Kidney epithelial cell (primary cell): ENCODE measurements around the gene PARP4. TPM values are rescaled to one million over a fixed set of nuclear protein-coding genes. Genes with fewer than 3 reads are reported as not detected.

ENCODE experiments used
- DNase-seq: peaks from one replicate; pipeline ENCODE4 v3.0.0-alpha.2; 2010; ENCODE audit warnings: low read depth
- H3K27me3 ChIP-seq: 2 replicates; pipeline ENCODE4 v1.6.0; 2011; ENCODE audit warnings: low read length; ENCODE audit not compliant: control insufficient read depth, insufficient read depth
- H3K36me3 ChIP-seq: 2 replicates; pipeline ENCODE4 v1.5.1; 2011; ENCODE audit warnings: low read length; ENCODE audit not compliant: control insufficient read depth, insufficient read depth
- H3K4me3 ChIP-seq: 2 replicates; pipeline ENCODE4 v1.5.1; 2011; ENCODE audit warnings: low read depth, mild to moderate bottlenecking, control low read depth, low read length
- total RNA-seq: library from RNA; depleted of rRNA; stranded (reverse); fragments of >200 nt; gene quantifications from 2 replicates; pipeline ENCODE4 v1.2.3, GENCODE V29; 2015
- TF ChIP-seq, protein P1 (sequence below): IDR thresholded peaks from 2 replicates; pipeline ENCODE4 v1.5.1; 2011; ENCODE audit warnings: mild to moderate bottlenecking, moderate library complexity, low read length, control low read depth, inconsistent platforms; ENCODE audit not compliant: insufficient read depth, poor library complexity, severe bottlenecking

PARP4 gene
- total RNA-seq, 1 donor from 2014 or later, result 54.3 TPM

DNA sequence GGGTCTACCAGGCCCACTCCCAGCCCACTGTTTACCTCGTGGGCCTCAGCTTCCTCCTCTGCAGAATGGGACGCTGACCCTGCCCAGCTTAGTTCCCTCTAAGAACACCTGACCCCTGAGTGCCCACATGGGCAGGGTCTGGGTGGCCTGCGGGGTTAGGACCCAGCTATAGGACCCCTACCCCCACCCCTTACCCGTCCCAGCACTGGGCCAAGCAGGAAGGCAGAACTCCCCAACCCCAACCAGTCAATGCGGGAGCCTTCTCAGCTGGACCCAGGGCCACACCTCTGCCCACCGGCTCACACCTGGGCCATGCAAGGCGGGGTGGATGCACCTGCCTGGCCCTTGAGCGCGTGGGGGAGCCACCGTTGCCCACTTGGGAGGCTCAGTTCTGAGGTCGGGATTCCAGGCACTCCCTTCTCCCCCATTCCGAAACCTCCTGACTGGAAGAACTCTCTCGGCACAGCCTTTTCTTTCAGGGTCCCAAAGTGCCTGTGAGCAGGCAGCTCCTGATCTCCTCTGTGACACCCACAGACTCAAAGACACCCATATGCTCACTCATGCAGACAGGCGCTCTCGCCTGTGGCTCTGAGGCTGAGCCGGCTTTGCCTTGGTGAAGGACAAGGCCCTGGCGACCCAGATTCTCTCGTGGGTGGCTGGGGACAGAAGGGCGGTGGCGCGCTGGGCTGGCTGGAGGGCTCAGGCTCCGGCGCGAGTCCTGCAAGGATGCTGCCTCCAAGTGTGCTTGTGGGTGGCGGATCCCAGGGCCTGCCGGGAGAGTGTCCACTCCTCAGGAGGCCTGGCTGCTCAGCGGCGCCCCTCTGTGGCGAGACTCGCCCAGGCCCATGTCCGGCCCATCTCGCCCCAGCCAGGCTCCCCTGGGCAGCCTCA lies 27.9 kb upstream of the PARP4 start:
- no peak for DNase-seq
- TF ChIP-seq, protein P1, sequence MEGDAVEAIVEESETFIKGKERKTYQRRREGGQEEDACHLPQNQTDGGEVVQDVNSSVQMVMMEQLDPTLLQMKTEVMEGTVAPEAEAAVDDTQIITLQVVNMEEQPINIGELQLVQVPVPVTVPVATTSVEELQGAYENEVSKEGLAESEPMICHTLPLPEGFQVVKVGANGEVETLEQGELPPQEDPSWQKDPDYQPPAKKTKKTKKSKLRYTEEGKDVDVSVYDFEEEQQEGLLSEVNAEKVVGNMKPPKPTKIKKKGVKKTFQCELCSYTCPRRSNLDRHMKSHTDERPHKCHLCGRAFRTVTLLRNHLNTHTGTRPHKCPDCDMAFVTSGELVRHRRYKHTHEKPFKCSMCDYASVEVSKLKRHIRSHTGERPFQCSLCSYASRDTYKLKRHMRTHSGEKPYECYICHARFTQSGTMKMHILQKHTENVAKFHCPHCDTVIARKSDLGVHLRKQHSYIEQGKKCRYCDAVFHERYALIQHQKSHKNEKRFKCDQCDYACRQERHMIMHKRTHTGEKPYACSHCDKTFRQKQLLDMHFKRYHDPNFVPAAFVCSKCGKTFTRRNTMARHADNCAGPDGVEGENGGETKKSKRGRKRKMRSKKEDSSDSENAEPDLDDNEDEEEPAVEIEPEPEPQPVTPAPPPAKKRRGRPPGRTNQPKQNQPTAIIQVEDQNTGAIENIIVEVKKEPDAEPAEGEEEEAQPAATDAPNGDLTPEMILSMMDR, result peak; percentile 36
- no peaks in the 10 kb centered on the region for H3K36me3 ChIP-seq
- peaks cover 22% of the 10 kb centered on the region for H3K27me3 ChIP-seq
- no peak overlapping the region for H3K4me3 ChIP-seq

DNA sequence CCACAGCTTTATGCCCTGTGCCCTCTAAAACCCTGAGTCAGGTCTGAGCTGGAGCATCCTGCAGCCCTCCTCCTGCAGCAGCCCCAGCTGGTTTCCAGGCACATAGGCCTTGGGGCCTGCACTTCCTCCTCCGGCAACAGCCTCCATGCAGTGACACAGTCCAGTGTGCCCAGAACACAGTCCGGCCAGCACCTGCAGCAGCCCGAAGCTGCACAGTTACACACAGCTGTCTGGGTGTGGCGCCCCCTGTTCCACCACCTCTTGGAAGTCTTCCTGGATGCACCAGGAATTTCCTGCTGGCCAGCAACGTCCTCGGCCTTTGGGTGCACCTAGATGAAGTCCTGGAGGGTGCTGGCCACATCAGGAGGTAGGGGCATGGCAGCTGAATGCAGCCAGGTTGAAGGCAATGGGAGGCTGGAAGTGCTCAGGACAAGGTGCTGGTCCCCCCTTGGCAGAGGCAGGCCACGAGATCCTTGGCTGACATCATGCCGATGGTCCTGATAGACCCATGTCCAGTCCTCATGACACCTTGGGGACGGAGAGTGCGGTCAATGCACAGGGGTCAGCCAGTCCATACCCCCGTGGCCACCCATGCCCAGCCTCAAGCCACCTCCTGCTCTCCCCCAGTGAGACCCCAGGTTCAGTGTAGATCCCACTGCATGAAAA lies 27.1 kb upstream of the PARP4 start:
- peaks cover 22% of the 10 kb centered on the region for H3K27me3 ChIP-seq
- TF ChIP-seq, protein P1, result no peak
- H3K36me3 ChIP-seq, result no peaks in the 10 kb centered on the region
- DNase-seq, result no peak
- no peak overlapping the region for H3K4me3 ChIP-seq

DNA sequence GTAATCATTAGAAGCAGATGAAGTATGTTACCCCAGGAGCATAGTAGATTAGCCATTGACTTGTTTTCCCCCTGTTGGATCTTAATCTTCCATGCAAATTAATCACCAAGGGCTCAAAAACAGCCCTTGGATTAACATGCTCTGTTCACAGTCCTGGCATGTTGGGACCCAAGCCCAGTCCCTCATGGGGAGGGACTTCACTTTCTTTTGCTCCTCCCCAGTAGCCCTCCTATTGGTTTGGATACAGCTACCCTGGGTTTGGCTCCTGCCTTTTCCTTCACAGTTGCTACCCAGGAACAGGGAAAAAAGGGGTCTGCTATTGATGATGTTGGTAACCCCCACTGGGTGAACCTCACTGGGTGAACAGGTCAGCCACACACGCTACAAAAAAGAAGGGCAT lies 16.9 kb upstream of the PARP4 start:
- no peak for DNase-seq
- H3K27me3 ChIP-seq, result no peaks in the 10 kb centered on the region
- TF ChIP-seq, protein P1, result no peak
- H3K4me3 ChIP-seq, result no peak overlapping the region
- H3K36me3 ChIP-seq, result no peaks in the 10 kb centered on the region

- H3K36me3 ChIP-seq, result no peaks in the 10 kb centered on the region
- no peaks in the 10 kb centered on the region for H3K27me3 ChIP-seq
- no peak for DNase-seq
- no peak overlapping the region for H3K4me3 ChIP-seq
- TF ChIP-seq, protein P1, result no peak
These were observed 16.3 kb upstream of the PARP4 start for GRCh38 chr13:24528816-24529398.

GRCh38 chr13:24527266-24527775 lies 14.7 kb upstream of the PARP4 start:
- Histone ChIP-seq H3K27me3 (no peaks in the 10 kb centered on the region), H3K4me3 (no peak overlapping the region), H3K36me3 (no peaks in the 10 kb centered on the region)
- TF ChIP-seq, protein P1, result no peak
- DNase-seq, result no peak
